GM18526 (cell line): ENCODE measurements around the gene TRPM2.

Experiments used
- POLR2A ChIP-seq: IDR thresholded peaks from 3 replicates; pipeline ENCODE4 v1.6.1; 2011; ENCODE audit not compliant: insufficient read length; ENCODE audit errors: extremely low read depth

Gene TRPM2

DNA sequence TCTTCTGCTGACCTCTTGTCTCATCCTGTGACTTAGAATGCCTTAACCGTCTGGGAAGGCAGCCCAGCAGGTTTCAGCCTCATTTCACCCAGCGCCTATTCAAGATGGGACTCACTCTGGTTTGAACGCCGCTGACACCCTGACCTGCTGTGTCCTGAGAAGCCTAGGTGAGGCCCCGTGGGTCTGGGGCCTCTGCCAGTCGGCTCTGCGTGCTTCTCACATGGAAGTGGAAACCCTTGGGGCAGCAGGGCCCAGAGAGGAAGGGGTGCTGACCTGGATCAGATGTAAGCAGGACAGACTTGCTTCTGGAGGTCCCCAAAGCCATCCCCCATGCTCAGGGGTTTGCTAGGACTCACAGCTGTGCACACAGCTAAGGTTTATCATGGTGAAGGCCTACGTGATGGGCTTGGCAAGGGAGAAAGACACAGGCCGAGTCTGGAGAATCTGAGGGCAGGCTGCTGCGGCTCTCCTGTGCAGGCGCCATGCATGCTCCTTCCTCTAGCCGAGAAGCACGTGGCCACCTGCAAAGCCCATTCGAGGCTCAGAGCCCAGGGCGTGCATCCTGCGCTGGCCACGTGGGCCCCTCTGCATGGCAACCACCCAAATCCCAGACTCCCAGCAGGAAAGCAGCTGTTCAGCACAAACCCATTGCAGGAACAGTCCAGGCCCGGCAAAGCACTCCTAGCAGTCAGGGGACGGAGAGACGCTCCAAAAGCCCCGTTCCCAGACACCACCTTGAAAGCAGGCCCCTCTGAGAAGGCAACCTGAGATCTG, 3.8 kb downstream of the TRPM2 start:
- no peak for TF ChIP-seq POLR2A

DNA sequence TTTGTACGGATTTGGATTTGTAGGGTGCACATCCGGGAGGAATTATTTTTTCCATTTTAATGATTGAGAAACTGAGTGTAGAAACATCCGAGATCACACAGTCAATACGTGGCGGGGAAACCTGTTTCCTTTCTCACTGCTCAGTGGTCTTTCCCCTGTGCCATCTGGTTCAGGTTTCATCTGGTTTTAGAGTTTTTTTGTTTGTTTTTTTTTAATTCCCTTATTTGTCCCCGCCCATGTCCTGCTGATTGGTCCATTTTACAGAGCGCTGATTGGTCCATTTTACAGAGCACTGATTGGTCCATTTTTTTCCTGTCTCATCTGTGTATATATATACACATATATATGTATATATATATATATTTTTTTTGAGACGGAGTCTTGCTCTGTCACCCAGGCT, 6.0 kb downstream of the TRPM2 start:
- TF ChIP-seq POLR2A, result no peak

DNA sequence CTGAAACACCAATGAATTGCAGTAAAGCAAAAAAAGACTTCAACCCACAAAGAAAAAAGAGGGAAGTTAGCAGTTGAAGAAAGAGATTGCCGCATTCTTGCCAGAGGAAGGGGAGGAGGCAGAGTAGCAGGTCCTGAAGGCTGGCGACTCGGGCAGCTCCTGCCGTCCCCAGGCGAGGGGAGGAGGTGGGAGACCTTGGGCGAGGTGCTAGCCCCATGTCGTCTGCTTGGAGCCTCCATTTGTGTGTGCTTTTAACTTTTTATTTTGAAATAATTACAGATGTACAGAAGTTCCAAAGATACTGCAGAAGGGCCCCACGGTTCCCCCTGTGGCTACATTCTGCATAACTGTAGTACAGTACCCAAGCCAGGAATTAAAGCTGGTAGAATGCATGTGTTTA, 6.7 kb downstream of the TRPM2 start:
- TF ChIP-seq POLR2A, result no peak

DNA sequence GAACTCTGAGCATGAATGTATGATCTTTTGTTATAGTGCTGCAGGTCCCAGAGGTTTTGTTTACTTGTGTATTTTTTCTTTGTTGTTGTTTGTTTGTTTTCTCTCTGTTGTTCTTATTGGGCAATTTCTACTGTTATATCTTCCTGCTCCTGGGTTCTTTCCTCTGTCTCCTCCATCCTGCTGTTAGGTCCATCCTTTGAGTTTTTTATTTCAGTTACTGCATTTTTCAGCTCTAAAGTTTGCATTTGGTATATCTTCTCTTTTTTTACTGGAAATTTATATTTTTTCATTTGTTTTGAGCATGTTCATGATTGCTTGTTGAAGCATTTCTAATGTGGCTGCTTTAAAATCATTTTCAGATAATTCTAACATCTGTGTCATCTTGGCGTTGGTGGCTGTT, 9.9 kb downstream of the TRPM2 start:
- no peak for TF ChIP-seq POLR2A

DNA sequence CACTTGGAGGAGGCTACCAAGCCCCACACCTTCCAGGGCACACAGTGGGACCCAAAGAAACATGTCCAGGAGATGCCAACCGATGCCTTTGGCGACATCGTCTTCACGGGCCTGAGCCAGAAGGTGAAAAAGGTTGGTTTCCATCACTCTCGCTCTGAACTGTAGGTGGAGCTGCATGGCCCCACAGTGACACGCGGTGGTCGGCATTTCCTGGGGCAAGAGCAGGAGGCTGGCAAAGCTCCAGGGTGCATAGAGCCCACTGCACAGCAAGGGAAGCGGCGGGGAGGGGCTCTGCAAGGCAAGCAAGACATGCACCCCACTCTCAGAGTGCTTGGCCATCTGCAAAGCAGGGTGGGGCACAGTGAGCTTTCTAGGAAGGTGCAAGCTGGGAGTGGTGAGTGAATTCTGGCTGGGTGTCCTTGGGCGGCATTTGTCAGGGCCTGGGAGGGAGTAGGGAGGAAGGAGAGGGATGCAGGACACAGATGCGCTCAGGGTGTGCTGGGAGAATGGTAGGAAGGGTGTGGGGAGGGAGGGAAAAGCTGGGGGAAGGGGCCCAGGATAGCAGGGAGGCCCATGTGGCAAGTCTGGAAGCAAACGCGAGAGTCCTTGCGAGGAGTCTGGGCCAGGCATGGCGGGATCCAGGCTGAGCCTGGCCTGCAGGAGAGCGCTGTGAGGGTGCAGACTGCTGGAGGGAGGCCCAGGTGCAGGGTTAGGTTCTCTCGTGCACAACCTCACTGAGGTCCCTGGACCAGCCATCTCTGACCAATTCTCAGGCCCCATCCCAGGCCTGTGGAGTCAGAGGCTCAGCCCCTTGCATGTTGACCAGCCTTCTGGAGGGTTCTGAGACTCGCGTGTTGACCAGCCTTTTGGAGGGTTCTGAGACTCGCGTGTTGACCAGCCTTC, 11.0 kb downstream of the TRPM2 start:
- TF ChIP-seq POLR2A, result no peak

DNA sequence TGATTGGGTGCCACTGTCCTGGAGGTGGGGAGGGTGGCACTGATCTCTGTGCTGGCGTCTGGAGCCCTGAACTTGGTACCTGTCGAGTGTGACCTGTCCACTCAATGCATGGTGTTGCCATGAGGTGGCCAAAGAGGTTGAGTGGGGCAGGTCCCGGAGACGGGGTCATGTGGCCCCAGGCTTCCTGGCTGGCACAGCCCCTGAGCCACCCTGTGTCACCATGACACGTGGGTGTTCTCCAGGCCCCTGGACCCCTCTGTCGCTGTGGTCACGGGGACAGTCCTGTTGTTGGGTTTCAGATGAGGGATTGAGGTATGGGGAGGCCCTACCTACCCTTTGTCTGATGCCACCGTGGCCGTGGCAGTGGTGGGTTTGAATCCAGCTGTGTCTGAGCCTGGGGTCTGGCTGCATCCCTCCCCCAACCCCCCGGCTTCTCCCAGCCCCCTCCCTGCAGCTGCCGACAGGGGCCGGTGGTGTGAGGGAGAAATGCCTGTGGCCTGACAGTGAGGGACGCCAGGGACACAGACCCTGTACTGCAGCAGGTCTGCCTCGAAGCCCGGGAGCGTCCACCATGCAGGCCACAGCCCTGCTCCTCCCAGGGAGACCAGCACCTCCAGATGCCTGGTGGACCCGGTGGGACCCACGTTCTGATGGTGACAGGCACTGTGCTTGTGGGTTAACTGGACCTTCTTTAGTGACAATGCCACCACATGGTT, 12.0 kb downstream of the TRPM2 start:
- no peak for TF ChIP-seq POLR2A

DNA sequence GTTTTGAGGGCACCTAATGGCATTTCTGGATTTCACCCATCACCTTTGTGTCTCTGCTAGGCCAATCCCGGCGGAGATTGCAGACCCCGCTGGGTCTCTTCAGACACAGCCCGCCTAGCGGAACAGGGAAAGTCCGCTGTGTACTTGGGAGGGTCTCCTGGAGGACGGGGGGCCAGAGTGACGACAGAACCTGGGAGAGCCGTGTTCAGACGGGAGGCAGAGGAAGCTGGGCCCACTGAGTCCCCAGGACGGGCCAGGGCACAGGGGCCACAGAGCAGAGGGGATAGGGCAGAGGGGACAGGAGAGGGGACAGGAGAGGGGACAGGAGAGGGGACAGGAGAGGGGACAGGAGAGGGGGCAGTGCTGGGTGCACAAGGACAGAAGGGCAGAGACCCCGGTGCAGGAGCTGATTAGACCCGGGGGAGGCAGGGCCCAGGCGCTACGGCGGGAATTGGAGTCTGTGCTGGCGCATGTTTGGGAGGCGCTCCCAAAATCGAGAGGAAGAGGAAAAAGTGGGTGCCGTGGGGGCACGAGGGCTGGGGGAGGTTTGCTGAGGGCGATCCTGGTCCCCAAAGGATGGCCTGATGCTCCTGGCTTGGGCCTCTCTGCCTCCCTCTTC, 12.7 kb downstream of the TRPM2 start:
- TF ChIP-seq POLR2A, result no peak

DNA sequence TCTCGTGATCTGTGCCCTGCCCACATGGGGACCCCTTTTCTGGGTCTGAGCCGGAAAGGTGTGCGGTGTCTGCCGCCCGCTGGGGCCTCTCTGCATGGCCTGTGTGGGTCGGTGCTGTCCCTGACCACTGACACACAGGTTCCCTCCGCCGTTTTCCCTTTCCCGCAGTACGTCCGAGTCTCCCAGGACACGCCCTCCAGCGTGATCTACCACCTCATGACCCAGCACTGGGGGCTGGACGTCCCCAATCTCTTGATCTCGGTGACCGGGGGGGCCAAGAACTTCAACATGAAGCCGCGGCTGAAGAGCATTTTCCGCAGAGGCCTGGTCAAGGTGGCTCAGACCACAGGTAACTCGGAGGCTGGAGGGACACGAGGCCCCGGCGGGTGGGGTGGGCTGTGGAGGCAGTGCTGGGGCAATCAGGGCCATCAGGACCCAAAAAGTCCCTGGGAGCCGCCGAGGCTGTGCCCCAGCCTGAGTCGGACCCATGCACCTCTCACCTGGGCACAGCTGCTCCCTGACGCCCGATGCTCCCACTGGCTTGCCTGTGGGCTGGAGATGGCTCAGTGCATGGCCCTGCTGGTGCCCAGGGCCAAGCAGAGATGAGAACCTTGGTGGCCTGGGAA, 13.3 kb downstream of the TRPM2 start:
- TF ChIP-seq POLR2A, result no peak

DNA sequence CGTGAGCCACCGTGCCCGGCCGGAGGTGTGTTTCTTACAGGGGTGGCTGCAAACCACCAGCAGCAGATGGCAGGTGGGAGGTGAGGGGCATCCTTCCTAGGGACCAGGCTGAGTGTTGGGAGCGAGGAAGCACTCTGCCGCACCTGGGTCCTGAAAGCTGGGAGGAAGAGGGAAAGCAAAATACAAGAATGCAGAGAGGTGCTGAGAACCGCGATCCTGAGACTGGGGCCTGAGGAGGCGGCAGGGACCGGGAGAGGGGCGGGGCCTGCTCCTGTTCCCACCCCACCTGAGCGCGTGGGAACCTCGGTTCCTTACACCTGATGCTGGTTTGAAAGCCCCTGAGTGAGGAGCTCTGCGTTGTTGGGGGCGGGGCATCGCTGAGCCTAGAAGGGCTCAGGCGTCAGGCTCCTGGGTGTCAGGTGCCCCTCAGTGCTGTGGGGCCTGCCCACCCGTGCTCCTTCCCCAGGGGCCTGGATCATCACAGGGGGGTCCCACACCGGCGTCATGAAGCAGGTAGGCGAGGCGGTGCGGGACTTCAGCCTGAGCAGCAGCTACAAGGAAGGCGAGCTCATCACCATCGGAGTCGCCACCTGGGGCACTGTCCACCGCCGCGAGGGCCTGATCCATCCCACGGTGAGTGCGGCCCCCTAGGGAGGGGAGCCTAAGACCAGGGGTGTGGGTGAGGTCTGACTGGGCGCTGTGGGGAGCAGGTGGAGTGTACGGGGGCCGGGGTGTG, 15.5 kb downstream of the TRPM2 start:
- TF ChIP-seq POLR2A, result no peak

DNA sequence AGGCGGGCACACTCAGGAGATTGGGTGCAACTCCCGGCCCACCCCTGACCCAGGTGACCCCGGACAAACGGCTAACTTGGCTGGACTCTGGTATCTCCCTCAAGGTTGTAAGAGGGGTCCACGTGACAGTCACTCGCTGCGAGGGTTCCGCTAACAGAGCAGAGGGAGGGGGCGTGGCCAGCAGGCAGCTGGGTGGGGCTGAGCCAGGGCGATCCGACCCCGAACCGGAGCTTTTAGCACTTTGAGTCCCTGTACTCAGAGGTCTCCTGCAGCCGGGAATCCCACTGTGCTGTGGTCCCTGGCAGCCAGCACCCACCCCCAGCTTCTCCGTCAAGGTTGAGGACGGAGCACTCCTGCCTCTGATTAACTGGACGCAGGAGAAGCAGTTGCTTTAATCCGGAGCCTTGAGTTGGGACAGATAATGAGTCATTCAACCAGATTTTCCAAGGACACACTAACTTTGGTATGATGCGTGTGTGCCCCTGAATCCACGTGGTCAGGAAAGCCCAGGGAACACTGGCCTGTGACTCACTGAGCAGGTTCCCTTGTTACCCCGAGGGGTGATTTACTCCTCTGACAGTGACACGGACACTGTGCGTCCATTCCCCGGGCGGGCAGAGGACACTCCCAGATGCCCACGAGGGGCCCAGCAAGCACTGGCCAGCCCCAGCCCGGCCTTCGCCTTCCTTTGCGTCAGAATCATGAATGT, 16.8 kb downstream of the TRPM2 start:
- no peak for TF ChIP-seq POLR2A

DNA sequence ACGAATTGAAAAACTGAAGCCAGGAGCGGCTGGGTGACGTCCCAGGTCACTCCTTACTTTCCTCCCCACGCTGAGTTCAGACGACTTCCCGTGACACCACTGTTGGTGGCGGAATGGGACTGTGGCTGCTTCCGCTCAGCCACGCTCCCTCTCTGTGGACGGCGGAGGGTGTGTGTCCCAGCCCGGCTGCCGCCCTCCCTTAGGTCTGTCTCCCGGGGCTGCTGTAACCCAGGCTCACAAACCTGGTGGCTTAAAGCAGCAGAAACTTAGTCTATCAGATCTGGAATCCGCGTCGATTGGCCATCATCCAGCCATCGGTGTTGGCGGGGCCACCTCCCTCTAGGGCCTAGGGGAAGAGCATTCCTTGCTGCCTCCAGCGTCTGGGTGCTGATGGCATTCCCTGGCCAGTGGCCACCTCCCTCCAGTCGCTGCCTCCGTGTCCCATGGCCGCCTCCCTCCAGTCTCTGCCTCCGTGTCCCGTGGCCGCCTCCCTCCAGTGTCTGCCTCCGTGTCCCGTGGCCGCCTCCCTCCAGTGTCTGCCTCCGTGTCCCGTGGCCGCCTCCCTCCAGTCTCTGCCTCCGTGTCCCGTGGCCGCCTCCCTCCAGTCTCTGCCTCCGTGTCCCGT, 17.5 kb downstream of the TRPM2 start:
- TF ChIP-seq POLR2A, result no peak

DNA sequence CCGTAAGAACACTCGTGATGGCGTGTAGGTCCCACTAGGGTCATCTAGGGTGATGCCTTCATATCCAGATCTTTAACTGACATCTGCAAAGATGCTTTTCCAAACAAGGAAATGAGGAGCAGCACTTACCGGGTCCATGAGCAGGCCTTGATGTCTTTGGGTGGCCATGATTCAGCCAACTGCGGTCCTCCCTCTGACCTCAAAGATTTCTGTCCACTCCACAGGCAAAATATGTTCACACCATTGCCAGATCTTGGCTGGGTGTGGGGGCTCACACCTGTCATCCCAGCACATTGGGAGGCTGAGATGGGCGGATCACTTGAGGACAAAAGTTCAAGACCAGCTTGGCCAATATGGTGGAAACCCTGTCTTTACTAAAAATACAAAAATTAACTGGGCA, 18.2 kb downstream of the TRPM2 start:
- no peak for TF ChIP-seq POLR2A

DNA sequence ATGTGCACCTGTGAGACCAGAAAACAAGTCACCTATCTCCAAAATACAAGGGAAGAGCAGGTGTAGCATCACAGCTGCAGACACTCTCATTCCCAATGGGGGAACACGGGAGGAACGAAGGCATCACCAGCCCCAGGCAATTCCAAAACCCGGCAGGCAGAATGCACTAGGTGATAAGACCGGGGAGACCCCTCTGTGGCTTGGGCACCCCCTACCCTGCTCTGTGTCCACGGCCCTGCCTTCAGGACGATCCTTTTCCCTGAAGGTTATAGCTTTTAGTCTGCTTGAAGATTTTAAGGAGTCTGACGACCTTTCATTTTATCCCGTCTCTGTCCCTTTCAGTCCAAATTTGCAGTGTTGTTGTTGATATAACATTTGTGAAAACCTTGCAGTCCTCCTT, 19.2 kb downstream of the TRPM2 start:
- no peak for TF ChIP-seq POLR2A
